Measurements from ENCODE around the gene GNLY. TPM values are rescaled to one million over a fixed set of nuclear protein-coding genes. Genes with fewer than 3 reads are reported as not detected.

The GNLY gene
- polyA plus RNA-seq, 1 donor = 0.77 TPM

DNA sequence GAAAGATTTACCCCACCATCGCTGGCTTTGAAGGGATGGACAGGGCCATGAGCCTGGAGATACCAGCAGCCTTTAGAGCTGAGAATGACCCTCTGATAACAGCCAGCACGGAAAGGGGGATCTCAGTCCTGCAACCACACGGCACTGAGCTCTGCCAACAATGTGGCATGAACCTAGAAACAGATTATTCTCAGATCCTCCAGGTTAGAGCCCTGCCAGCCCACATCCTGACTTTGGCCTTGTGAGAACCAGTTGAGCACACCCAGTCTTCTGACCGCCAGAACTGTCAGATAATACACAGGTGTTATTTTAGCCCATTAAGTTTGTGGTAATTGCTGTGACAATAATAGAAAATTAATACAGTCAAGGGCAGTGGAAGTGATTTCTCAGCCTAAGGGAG, 9.4 kb upstream of the GNLY start:
- DNase-seq = no peak

DNA sequence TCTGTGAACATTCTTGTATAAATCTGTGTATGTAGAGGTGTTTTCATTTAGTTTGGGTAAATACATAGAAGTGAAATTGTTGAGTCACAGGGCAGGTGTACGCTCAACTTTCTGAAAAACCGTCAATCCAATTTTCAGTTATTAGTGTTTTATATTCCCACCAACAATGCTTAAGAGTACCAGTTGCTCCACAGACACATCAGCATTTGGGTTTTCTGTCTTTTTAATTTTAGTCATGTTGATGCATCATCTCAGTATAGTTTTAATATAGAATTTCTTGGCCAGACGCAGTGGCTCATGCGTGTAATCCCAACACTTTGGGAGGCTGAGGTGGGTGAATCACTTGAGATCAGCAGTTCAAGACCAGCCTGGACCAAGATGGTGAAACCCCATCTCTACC, 3.2 kb upstream of the GNLY start:
- DNase-seq = no peak

DNA sequence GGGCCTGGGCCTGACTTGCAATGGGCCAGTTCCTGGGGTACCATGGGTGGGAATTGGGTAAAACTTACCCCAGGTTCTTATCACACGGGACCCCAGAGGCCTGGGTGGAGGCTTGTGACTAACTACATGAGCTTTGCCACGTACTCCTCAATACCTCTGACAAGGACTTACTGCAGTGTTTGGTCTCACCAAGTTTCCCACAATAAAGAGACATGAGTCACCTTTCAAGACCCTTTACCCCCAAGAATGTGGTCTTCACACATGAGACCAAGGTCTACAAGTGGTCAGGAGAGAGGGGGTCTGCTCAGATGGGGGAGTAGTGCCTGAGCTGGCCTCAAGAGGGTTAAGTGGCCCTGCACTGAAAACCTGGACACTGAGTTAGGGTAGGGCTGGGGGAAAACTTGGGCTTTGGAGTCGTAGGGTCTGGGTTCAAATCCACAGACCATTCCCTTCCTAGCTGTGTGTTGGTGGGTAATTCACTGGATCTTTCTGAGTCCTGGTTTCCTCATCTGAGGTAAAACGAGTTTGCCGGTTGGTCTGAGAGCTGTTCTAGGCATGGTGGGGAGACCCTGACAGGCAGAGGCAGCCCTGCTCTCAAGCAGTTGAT, 2.0 kb upstream of the GNLY start:
- DNase-seq = no peak

DNA sequence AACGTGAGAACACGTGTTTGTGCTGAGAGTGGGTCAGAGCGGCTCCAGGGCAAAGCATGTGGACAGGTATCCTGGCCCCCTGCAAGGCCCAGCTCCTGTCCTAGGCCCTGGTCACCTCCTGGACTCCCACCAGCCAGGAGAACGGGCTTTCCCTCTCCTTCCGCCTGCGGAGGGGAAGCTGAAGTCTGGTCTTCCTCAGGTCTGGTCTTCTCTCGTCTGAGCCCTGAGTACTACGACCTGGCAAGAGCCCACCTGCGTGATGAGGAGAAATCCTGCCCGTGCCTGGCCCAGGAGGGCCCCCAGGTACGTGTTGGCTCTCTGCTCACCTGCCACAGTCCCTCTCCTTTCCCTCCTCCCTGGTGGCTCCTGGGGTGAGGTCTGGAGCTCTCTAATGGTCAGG, 963 bp downstream of the GNLY start:
- no peak for DNase-seq

DNA sequence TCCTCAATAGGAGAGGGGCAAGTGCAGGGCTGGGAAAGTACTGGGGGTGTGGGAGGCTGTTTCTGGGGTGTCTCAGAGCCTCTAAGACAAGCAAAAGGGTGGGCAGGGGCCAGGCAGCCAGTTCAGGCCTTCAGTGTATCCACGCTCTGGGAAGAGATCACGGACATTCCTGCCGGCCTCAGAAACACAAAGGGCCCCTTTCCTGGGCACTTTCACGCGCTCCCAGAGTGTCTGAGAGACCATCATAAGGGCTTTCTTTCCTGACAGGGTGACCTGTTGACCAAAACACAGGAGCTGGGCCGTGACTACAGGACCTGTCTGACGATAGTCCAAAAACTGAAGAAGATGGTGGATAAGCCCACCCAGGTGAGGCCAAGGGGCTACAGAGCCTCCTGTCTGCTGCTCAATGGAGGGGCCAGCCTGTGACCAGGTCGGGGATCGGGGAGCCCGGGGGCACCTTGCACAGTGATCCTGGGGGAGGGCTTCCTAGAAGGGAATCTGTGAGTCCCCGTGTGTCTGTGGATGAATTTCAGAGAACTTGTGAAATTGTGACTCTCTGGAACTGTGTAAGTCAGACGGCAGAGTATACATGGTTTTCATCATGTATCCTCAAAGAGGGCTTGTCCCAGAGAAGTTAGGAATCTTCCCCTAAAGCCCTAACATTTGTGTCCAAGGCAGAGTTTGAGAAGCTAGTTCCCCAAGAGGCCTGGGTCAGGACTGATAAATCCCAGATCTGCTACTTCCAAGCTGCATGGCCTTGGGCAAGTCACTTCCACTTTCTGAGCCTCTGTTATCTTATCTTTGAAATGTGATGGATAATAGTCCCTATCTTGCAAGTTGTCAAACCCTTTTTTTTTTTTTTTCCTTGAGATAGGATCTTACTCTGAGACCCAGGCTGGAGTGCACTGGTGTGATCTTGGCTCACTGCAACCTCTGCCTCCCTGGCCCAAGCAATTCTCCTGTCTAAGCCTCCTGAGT, 1.8 kb downstream of the GNLY start:
- DNase-seq = no peak

DNA sequence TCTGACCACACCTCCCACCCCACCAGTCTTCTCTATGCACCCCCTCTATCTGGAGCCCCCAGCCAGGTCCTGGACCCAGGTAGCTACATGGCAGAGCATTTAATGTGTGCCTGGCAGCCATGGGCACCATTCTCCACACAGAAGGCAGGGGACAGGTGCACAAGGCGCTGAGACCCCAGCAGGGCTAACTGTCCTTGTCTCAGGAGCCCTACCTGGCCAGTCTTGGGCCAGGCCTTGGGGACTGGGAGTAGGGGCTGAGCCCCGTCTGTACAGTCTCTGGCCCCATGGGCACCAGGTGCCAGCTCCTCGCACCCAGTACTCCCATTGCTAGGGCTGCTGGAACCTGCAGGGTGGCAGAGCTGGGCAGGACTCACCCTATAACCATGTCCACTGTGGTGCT, 2.9 kb downstream of the GNLY start:
- DNase-seq = no peak

DNA sequence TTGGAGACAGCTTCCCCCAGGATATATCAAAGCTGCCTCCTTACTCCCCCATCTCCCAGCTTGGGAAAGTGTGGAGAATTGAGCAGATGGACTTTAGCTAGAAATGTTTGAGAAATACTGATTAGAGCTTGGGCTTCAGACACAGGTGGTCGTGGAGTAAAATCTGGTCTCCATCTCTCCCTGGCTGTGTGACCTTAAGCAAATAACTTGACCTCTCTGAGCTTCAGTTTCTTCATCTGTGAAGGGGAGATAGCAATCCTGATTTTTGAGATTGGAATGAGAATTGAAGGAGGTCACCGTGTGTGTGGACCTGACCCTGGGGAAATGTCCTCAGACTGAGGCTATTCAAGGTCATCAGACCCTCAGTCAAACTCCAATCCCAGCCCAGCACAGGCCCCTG, 3.6 kb downstream of the GNLY start:
- DNase-seq = no peak

DNA sequence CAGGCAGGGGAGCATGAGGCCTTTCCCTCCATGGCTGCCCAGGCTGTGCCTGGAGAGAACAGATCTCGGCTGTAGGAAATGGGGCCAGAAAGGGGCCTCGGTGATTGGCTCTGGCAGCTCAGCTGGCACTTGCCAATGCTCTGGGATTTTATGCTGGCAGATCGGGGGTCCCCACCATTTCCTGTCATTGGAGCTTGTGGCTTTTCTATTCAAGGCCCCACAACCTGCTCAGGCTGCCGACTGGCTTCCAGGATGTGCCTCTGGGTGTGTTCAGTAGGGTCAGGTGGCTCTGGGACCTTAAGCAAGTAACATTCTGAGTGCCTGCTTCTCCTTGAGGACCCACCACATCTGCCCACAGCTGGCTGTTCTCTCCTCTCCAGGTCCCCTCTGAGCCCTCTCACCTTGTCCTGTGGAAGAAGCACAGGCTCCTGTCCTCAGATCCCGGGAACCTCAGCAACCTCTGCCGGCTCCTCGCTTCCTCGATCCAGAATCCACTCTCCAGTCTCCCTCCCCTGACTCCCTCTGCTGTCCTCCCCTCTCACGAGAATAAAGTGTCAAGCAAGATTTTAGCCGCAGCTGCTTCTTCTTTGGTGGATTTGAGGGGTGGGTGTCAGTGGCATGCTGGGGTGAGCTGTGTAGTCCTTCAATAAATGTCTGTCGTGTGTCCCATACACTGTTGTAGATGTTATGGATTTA, 4.2 kb downstream of the GNLY start:
- no peak for DNase-seq

DNA sequence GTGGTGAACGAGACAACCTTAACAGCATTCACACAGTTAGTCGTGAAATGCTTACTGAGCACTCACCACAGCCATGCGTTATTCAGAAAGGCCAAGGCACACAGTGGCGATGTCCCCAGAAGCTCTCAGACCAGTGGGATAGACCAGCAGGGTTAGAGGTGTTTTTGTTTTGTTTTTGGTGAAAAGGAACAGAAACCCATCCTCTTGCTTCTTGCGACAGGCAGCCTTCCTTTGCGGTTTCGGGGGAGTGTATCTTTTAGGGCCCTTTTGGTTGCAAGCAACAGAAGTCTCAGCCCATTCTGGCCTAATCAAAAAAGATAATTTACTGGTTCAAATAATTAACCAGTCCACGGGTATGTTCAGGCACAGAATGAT, 4.7 kb downstream of the GNLY start:
- no peak for DNase-seq

DNA sequence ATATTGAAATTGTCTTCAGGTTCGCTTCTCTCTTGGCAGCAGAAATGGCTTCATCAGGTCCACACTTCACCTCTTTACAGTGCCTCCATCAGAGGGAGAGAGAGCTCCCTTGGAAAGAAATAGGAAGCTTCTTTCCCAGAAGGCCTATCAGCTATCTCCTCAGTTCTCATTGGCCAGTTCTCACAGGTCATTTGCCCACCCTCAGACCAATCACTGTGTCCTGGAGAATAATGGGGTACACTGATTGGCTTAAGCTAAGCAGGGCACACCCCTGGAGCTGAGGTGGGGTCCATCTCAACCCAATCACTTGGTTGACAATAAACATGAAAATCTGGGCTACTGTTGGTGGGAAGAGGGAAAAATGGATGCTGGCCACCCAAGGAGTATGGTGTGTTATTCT, 5.2 kb downstream of the GNLY start:
- no peak for DNase-seq

DNA sequence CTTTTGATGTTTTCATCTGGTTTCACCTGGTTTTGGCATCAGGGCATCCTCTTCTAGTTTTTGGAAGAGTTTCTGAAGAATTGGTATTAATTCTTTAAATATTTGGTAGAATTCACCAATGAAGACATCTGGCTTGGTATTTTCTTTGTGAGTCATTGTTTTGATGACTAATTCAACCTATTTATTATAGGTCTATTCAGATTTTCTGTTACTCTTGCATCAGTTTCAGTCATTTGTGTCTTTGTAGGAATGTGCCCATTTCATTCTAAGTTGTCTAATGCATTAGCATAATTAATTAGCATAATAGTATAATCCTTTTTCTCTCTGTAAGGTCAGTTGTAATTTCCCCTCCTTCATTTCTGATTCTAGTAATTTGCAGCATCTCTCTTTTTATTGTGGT, 8.0 kb downstream of the GNLY start:
- DNase-seq = no peak

DNA sequence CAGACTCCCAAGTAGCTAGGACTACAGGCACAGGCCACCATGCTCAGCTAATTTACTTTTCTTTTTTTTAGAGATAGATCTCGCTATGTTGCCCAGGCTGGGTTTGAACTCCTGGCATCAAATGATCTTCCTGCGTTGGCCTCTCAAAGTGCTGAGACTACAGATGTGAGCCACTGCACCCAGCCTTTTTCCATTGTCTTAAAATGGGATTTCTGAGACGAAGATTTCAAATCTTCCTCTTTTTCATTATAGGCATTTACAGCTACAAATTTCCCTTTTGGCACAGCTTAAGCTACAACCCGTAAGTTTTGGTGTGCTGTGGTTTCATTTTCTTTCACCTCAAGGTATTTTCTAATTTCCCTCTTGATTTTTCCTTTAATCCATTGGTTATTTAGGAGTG, 8.6 kb downstream of the GNLY start:
- DNase-seq = no peak

DNA sequence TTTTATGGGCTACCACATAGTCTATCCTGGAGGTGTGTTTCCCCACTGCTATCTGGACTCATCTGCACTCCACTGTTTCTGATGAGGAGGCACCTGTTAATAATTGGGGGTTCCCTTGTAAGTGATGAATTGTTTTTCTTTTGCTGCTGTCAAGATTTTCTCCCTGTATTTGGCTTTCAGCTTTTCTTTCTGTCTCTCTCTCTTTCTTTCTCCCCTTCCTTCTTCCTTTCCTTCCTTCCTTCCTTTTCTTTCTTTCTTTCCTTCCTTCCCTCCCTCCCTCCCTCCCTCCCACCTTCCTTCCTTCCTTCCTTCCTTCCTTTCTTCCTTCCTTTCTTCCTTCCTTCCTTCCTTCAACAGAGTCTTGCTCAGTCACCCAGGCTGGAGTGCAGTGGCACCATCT, 9.2 kb downstream of the GNLY start:
- no peak for DNase-seq

DNA sequence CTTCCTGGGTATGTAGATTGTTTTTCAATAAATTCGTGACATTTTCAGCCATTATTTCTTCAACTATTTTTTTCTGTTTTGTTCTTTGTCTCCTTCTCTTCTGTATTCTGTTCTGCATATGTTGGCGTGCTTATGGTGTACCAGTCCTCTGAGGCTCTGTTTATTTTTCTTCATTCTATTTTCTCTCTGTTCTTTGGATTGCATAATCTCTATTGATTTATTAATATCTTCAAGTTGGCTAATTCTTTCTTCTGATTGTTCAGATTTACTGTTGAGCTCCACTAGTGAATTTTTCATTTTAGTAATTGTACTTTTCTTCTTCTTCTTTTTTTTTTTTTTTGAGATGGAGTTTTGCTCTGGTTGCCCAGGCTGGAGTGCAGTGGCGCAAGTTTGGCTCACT, 9.9 kb downstream of the GNLY start:
- DNase-seq = no peak

DNA sequence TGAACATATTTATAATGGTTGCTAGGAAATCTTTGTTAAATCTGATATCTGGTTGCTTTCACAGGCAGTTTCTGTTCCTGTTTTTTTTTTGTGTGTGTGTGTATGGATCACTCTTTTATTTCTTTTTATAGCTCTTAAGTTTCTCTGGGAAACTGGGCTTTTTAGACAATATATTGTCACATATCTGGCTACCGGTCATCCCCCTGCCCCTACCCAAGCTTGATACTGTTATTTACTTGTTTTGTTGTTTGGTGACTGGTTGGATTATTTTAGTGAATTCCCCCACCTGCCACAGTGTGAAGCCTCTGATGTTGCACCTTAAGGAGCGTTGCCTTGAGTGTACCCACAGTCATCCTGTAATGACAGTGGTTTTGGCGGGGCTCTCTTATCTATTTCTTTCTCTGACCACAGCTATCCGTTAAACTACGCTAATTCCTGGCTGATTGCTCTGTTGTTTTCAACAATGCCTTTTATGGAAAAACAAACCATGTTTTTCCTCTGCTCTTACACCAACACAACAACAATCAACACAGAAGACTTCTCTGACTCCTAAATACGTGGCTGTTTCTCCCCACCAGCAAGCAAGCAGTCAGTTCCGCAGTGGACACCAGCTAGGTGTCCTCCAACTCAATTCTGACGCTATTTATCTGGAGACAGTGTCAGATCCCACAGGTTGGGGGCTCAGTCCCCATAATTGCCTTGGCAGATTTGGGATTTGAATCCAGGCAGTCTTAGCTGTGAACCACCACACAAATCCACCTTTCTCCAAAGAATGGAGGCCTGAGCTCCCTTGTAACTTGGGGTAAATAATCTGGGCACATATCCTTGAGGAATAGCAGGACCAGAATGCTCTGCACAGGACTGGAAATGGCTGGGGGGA, 10.9 kb downstream of the GNLY start:
- DNase-seq = no peak

DNA sequence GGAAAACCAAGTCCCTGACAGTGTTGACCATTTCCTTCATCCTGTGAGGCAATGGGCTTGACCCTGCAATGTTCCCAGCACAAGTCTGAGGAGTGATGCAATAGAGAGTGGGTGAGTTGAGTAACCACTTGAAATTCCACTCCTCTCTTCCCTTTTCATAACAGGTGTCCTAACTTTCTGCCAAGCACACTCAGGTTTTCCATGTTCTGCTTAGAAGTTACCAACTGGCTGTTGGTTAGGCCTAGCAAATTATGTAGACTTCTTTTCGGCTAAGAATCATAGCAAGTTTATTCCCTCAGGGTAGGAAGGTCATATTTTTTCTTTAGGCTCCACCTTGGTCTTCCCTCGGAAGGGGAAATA, 11.5 kb downstream of the GNLY start:
- peak; percentile 19 for DNase-seq

DNA sequence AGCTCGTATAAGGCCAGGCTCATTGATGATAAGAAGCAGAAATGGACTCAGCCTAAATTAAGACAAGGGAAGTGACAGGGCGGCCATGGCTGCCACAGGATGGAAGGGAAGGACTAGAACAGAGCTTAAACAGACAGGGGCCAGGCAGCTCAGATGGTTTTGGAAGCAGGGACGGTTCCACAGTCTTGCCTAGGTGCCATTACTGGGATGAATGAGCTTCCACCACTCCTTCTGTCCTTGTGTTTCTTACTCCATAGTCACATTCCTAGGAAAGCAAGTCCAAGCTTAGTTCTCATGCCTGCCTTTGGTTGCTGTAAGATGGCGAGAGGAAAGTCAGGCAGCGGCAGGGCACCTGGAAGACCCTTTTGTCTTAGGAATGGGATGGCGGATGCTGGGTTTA, 11.9 kb downstream of the GNLY start:
- DNase-seq = no peak

DNA sequence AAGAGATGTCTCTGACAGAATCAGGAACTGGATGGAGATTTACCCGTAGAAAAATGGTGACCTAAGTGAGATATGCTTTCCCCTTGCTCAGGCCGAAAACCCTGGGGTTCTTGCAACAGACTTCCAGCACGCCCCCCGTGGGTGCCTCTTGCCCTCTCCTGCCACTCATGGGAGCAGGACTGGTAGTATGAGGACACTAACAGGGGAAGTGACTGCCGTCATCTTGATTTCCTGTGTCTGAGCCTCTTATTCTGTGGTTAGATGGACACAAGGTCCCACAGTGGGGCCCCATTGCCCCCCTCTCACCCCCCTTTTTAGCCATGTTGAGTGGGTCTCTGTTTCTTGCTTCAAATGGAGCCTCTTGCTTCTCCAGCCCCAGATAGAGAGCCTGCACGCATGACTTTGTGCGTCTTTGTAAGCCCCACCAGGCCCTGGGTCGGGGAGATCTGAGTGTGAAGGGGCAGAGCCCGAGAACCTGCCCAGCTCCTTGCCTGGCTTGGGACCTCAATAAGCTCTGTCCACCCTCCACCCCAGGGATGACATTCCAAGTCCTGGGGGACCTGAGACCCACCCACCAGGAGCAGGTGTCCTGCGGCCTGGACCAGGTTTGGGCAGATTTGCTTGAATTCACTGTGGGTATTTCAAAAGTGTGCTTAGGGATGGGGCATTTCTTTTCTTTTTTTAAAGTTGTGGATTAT, 12.6 kb downstream of the GNLY start:
- no peak for DNase-seq

DNA sequence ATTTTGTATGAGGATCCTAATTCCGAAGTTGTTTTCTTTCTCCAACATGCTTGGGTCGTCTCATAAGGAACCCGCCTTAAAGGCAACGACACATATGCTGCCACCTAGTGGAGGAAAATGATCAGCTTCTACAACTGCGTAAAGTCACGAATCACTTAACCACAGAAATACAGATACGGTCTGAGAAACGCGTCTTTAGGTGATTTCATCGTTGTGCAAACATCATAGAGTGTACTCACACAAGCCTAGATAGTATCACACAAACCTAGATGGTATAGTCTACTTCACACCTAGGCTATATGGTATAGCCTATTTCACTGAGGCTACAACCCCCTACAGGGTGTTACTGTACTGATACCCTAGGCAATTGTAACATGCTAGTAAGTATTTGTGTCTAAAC, 13.1 kb downstream of the GNLY start:
- DNase-seq = peak; percentile 76

DNA sequence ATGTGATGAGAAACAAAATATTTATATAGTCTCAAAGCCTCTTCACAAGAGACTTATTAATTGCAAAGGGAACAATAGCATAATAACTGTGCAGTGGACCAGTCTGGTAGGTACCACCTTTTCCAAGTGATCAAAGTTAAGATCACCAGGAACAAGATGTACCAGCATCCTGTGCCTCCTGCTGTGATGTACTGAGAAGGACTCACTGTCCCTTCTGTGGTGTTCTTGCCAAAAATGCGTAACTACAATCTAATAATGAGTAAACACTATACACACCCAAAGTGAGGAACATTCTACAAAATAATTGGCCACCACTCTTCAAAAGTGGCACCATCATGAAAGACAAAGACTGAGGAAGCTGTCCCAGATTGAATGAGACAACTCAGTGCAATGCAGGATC, 14.5 kb downstream of the GNLY start:
- no peak for DNase-seq

DNA sequence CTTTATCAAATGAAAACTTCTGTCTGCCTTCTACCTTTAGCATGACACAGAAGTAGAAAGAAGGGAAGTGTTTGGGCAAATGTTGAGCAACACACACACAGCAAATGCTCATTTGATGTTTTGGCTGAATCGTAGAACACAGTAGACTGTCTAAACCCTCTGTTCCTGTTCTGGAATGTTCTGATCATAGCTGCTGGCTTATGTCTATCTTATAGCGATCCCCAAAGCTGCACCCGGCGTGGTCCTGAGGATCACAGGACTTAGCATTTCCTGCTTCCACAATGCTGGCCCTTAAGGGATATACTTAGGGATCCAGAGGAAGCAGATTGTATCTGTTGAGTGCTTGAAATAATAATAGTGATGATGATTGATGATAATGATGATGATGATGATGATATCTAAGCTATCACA, 15.2 kb downstream of the GNLY start:
- DNase-seq = no peak
